Measurements from ENCODE around the gene ALAD. TPM values are rescaled to one million over a fixed set of nuclear protein-coding genes. Genes with fewer than 3 reads are reported as not detected.
A peak's percentile ranks its signal among the peaks of the same experiment; 100 is the strongest.

ALAD gene
- total and polyA plus RNA-seq, 9 of the 15 experiments (the other 6 are each of a cell fraction or from before 2014, with no cell fraction given): 1.3 to 12.7 (median 6.8) TPM

DNA sequence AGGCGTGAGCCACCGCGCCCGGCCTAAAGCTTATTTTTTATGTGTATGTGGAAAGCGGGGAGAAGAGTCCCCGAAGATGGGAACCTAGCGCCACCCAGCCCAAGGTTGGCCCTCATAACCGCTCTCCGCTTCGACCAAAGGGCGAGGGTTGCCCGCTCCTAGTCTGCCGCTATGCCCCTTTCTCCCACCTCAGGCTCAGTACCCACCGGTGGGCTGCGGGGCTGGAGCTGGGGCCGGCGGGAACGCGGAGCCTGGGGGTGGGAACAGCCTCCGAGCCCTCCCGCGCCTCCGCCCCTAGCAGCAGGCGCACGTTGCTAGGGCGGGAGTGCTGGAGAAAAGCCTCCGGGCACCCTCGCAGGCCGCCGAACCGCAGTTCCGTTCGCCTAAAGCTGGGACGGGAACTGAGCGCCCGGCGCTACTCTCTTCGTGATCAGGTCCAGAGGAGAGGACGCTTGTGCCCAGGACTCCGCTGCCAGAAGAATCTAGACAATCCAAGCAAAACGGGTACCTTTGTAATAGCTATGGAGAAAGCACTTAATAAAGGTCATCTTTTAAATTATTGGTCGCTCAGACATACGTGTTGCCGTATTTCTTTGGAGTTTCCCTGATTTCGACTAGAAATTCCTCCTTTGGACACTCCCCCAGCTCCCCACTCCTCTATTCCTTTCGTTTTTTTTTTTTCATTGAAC lies 60.9 kb downstream of the ALAD start, which contains the start of gene WDR31 (continued):
- TF ChIP-seq FOXK2 (conservative IDR thresholded peaks at IDR 0.05 in 1 of 2, IDR thresholded peaks at IDR 0.05 in 1 of 2; ENCODE audit: low read depth in 2 of 2) (no peak), ZNF146 (CRISPR knock-in tag; IDR thresholded peaks at IDR 0.05; ENCODE audit: unreplicated experiment) (no peak), BMI1 (IDR thresholded peaks at IDR 0.05; ENCODE audit: low read length) (peak; percentile 85), ZNF316 (IDR thresholded peaks at IDR 0.05) (no peak), ZNF347 (CRISPR knock-in tag; IDR thresholded peaks at IDR 0.05; ENCODE audit: low read depth) (no peak), RFX5 (IDR thresholded peaks at IDR 0.05; ENCODE audit: low read depth, low read length) (no peak), ARID2 (IDR thresholded peaks at IDR 0.05) (no peak), SRSF1 (IDR thresholded peaks at IDR 0.05; ENCODE audit: low read depth, low read length) (no peak), ZNF449 (CRISPR knock-in tag; IDR thresholded peaks at IDR 0.05) (no peak), EGR1 (conservative IDR thresholded peaks at IDR 0.05) (peak; percentile 60), JUN (IDR thresholded peaks at IDR 0.05; ENCODE audit: borderline replicate concordance, low read depth, low read length) (0 out of 2 replicates have a peak, but pooled peaks have one; percentile 64), JUN (CRISPR knock-in tag; IDR thresholded peaks at IDR 0.05; ENCODE audit: borderline replicate concordance) (no peak), MIER1 (IDR thresholded peaks at IDR 0.05; ENCODE audit: low read depth) (peak; percentile 63; the same call in 1 of the 2 replicates), CREB1 (IDR thresholded peaks at IDR 0.05) (peak; percentile 56), CREB1 (CRISPR knock-in tag; IDR thresholded peaks at IDR 0.05) (peak; percentile 40; the same call in 1 of the 2 replicates), CHCHD3 (CRISPR knock-in tag; IDR thresholded peaks at IDR 0.05) (peak; percentile 5; the same call in 1 of the 2 replicates), SREBF2 (CRISPR knock-in tag; IDR thresholded peaks at IDR 0.05) (peak; percentile 65; the same call in 1 of the 2 replicates), ARHGAP35 (IDR thresholded peaks at IDR 0.05; ENCODE audit: partially characterized antibody) (no peak), ZNF395 (CRISPR knock-in tag; IDR thresholded peaks at IDR 0.05) (no peak)
- TF ChIP-seq, protein P1, sequence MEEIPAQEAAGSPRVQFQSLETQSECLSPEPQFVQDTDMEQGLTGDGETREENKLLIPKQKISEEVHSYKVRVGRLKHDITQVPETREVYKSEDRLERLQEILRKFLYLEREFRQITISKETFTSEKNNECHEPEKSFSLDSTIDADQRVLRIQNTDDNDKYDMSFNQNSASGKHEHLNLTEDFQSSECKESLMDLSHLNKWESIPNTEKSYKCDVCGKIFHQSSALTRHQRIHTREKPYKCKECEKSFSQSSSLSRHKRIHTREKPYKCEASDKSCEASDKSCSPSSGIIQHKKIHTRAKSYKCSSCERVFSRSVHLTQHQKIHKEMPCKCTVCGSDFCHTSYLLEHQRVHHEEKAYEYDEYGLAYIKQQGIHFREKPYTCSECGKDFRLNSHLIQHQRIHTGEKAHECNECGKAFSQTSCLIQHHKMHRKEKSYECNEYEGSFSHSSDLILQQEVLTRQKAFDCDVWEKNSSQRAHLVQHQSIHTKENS (CRISPR knock-in tag; IDR thresholded peaks at IDR 0.05): no peak
- TF ChIP-seq, protein P2, sequence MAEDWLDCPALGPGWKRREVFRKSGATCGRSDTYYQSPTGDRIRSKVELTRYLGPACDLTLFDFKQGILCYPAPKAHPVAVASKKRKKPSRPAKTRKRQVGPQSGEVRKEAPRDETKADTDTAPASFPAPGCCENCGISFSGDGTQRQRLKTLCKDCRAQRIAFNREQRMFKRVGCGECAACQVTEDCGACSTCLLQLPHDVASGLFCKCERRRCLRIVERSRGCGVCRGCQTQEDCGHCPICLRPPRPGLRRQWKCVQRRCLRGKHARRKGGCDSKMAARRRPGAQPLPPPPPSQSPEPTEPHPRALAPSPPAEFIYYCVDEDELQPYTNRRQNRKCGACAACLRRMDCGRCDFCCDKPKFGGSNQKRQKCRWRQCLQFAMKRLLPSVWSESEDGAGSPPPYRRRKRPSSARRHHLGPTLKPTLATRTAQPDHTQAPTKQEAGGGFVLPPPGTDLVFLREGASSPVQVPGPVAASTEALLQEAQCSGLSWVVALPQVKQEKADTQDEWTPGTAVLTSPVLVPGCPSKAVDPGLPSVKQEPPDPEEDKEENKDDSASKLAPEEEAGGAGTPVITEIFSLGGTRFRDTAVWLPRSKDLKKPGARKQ (CRISPR knock-in tag; IDR thresholded peaks at IDR 0.05): no peak
- TF ChIP-seq, protein P3, sequence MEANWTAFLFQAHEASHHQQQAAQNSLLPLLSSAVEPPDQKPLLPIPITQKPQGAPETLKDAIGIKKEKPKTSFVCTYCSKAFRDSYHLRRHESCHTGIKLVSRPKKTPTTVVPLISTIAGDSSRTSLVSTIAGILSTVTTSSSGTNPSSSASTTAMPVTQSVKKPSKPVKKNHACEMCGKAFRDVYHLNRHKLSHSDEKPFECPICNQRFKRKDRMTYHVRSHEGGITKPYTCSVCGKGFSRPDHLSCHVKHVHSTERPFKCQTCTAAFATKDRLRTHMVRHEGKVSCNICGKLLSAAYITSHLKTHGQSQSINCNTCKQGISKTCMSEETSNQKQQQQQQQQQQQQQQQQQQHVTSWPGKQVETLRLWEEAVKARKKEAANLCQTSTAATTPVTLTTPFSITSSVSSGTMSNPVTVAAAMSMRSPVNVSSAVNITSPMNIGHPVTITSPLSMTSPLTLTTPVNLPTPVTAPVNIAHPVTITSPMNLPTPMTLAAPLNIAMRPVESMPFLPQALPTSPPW (CRISPR knock-in tag; IDR thresholded peaks at IDR 0.05): peak; percentile 78
